Measurements from ENCODE around the gene WDR7.

The WDR7 gene

DNA sequence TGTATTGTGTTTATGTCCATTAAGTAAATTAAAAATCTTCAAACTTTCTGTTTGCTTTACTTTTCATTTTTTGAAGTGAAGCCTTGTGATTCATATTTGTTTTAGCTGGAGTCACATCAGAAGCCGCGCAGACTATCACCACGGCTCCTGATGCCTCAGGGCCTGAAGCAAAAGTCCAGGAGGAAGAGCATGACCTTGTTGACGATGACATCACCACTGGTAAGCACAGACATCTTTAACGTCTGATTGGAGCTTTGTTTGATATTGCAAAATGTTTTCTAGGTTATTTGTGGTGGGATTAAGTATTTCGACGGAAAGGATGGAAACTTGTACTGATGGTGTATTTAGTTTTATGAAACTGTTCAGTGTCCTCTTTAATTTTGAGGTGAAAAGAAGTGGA is 164.8 kb downstream of the WDR7 start:
- DNase-seq = no peak

DNA sequence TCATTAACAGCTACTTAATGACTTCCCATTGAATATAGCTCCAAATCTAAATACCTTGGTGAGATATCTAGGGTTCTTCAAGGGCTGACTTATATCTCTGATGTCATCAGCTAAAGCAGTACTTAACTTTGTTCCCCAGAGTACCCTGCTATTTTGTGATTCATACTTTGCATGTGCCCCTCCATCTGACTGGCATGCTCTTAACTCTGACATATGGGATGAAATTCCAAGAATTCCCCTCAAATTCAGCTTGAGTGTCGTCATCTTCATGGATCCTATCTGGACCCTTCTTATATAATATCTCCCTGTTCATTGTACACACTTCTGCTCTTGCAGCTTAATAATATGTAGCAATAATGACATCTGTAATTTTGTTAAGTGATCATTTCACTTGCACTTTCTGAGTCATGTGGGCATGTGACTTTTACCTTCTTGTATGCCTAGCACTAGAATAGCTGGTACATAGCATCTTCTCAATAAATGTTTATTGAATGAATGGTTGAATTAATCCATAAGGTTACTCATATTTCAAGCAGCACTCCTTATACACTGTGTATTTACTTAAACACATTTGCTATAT is 172.9 kb downstream of the WDR7 start:
- no peak for DNase-seq

- DNase-seq = no peak
Measured at GRCh38 chr18:56825321-56825720, 174.2 kb downstream of the WDR7 start.

DNA sequence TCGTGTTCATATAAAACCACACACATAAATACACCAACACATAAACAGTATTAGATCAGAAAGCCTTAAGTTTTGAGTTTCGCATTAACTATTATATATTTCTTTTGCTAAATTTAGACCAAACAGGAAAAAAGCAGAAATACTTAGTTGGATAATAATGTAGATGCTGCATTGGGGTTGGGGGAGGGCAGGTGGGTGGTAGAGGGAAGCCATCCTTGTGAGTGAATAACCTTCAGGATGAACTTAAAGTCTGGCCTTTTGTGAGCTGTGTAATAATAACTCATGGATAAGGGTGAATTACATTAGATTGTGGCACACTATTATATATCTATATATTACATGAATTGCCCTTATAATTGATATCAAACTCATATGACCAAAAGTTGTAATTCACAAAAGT is 174.7 kb downstream of the WDR7 start:
- DNase-seq = no peak

GRCh38 chr18:56831988-56832387 is 180.8 kb downstream of the WDR7 start:
- DNase-seq = peak; percentile 40

DNA sequence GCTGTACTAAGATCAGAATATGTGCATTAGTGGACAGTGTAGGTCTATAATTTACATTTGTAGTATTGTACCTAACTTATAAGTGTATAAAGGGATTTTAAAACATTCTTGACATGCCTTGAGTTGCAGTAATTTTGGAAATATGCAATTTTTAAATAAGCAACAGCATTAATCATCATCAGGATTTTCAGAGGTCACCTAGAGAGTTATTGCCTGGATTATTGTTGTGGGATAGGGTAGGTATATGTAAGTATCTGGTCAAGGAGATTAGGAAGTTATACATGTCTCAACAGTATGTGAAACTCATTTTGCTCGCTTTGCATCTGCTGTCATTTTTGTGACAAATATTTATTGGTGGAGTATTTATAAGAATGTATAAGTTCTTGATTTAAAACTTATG is 184.2 kb downstream of the WDR7 start:
- DNase-seq = no peak

DNA sequence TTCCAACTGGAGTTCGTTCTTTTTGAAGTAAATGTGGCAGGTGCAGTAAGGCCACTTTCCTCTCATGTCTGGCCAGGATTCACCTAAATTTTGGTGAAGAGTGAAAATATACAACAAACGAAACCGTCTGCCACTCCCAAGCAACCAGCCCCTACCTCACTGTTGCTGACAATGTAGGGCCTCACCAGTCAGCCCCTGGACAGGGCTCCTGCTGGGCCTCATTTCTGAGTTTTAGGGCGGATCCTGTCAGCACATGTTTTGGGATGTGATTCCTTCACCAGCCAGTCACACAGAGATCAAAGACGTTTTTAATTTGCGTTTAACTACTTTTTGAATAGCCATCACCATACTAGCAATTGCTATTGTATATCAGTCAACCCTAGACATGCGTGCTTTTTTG is 185.0 kb downstream of the WDR7 start:
- no peak for DNase-seq

GRCh38 chr18:56841836-56842235 is 190.7 kb downstream of the WDR7 start:
- DNase-seq = no peak

- no peak for DNase-seq
Measured at GRCh38 chr18:56843241-56843640, 192.1 kb downstream of the WDR7 start.

DNA sequence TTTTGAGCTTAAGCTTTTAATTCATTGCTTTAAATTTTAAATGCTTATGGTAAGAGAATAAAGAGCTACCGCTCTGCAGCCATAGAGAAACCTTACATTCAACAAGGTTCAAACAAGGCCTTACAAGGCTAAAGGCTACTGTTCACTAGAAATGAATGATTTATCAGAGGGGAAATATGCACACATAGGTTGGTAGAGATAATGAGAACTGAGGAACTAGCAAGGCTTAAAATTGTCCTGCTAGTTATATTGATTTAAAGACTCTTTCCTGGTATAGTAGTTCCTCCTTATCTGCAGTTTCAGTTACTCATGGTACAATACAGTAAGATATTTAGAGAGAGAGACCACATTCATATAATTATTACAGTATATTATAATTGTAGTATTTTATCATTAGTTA is 193.4 kb downstream of the WDR7 start:
- DNase-seq = no peak

- DNase-seq = no peak
Measured at GRCh38 chr18:56851774-56852173, 200.6 kb downstream of the WDR7 start.

- DNase-seq = no peak
Measured at GRCh38 chr18:56853961-56854360, 202.8 kb downstream of the WDR7 start.

DNA sequence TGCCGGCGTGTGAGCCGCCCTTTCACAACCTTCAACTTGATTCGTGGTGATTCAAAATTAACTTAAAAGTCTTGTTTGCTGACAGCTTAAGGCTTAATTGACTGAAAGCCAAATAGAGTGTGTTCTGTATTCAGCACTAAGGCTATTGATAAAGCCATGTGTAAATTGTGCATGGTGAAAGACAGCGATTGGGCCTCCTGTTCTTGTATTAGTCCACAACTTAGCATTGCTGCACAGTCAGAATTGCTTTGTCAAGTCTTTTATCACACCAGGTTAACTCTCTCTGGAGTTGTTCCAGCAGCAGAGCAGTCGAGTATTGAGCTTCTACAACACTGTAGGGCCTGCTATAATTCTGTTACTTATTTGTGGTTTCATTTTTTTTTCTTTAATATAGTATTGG is 210.1 kb downstream of the WDR7 start:
- no peak for DNase-seq

GRCh38 chr18:56869189-56869777 is 218.1 kb downstream of the WDR7 start:
- DNase-seq = no peak

DNA sequence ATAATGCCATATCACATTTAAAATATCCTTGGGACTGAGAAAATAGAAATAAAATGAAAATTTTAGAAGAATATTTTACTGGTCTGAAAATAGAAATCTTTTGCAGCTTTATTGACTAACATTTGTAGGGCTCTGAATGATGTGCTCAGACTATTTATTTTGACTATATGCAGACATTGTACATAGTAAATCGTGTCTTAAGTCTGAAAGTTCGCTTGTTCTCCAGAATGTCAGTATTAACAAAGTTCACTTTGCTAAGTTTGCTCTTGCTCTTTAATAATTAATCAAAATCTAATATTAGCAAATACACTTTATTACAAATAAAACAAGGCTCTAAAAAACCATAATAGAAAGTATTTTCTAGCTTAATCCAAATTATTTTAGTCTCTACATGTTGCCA is 219.8 kb downstream of the WDR7 start:
- no peak for DNase-seq

GRCh38 chr18:56872140-56872539 is 221.0 kb downstream of the WDR7 start:
- DNase-seq = no peak

GRCh38 chr18:56873441-56874140 is 222.4 kb downstream of the WDR7 start:
- DNase-seq = peak; percentile 25

GRCh38 chr18:56878711-56879110 is 227.6 kb downstream of the WDR7 start:
- DNase-seq = no peak

- DNase-seq = no peak
Measured at GRCh38 chr18:56884511-56884910, 233.4 kb downstream of the WDR7 start.

DNA sequence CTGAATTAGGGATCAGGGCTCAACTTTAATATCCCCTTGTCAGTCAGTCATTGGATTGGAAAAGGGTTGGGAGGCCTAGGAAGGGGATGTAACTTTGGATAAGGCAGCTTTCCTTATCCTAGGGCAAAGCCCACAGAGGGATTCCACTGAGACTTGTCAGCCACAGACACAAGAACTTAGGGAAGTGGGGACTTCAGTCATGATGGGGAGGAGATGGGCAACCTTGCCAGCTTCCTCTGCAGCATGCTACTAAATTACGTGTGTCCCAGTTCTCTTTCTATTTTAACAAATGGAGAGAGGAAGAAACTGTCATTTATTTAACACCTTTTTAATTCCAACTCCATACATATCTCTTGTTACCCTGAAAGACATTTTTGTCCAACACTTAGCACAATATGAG is 237.8 kb downstream of the WDR7 start:
- no peak for DNase-seq

DNA sequence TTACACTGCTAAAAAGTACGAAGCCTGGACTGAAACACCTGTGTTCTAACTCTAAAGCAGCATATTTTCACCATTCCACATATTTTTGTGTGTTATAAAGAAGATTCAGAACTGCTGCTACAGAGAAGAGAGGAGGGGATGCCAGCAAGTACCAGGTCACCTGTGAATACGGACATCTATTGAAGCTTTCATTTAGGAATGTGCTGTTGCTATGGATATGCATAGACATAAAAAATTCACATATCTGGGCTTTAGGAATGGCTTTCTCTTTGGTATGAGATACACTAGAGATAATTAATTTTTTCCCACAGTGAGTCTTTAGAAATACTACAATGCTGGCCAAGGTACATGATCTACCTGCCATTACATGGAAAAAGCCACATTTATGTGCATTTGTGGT is 238.5 kb downstream of the WDR7 start:
- DNase-seq = no peak

GRCh38 chr18:56890632-56891031 is 239.5 kb downstream of the WDR7 start:
- no peak for DNase-seq

DNA sequence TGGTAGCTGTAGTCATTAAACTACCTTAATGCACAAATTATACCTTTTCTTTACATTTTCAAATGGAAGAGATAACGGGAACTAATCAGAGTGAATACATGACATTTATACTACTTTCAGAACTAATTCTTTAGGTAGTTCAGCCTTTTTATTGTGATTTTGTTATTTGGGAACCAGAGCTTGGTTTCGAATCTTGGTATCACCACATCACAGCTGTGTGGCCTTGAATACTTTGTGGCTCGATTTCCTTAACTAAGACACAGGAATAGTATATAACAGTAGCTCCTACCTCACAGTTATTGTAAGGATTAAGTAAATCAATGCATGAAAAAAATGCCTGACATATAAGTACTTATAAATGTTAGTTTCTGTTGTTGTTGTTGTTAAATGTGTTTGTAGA is 240.0 kb downstream of the WDR7 start:
- DNase-seq = no peak

- no peak for DNase-seq
Measured at GRCh38 chr18:56891870-56892269, 240.7 kb downstream of the WDR7 start.

- DNase-seq = no peak
Measured at GRCh38 chr18:56897122-56897521, 246.0 kb downstream of the WDR7 start.

Data from femur (tissue), 1 donor.